Trophoblast cell (in vitro differentiated cells and primary cell): ENCODE results near the gene ETV6.

Experiments used
- DNase-seq, 2 donors: peaks; one replicate each; pipeline ENCODE4 v3.0.0-alpha.2; 2016
- H2AFZ ChIP-seq: 2 replicates; pipeline ENCODE4 v1.6.1; 2013; ENCODE audit warnings: low read length, moderate library complexity, mild to moderate bottlenecking; ENCODE audit not compliant: insufficient read depth, poor library complexity
- H2AK5ac ChIP-seq: 2 replicates; pipeline ENCODE4 v1.6.1; 2013; ENCODE audit warnings: mild to moderate bottlenecking, low read length
- H2BK120ac ChIP-seq: 2 replicates; pipeline ENCODE4 v1.6.1; 2013; ENCODE audit warnings: low read length, mild to moderate bottlenecking, moderate library complexity; ENCODE audit not compliant: insufficient read depth, poor library complexity
- H2BK12ac ChIP-seq: 2 replicates; pipeline ENCODE4 v1.6.1; 2013; ENCODE audit warnings: mild to moderate bottlenecking, low read length, moderate library complexity
- H2BK5ac ChIP-seq: 2 replicates; pipeline ENCODE4 v1.6.1; 2013; ENCODE audit warnings: low read length, low read depth, moderate library complexity, mild to moderate bottlenecking; ENCODE audit not compliant: poor library complexity
- H3K14ac ChIP-seq: 2 replicates; pipeline ENCODE4 v1.6.1; 2013; ENCODE audit warnings: mild to moderate bottlenecking, low read length
- H3K18ac ChIP-seq: 2 replicates; pipeline ENCODE4 v1.6.1; 2013; ENCODE audit warnings: mild to moderate bottlenecking, low read length
- H3K23ac ChIP-seq: 2 replicates; pipeline ENCODE4 v1.6.1; 2013; ENCODE audit warnings: low read length
- H3K27ac ChIP-seq: 2 replicates; pipeline ENCODE4 v1.5.1; 2013; ENCODE audit warnings: low read depth, mild to moderate bottlenecking, inconsistent platforms, low read length, moderate library complexity
- H3K27me3 ChIP-seq: 2 replicates; pipeline ENCODE4 v1.6.1; 2013; ENCODE audit warnings: inconsistent platforms, mild to moderate bottlenecking, low read length, moderate library complexity; ENCODE audit not compliant: insufficient read depth
- H3K36me3 ChIP-seq, 2 experiments: 1 replicate in 1 of 2; 2 replicates in 1 of 2; pipeline ENCODE4 v1.6.1; 2013; ENCODE audit warnings: low read length in 2 of 2, mild to moderate bottlenecking in 2 of 2, moderate library complexity in 1 of 2; ENCODE audit not compliant: insufficient read depth in 2 of 2, control insufficient read depth in 1 of 2
- H3K4ac ChIP-seq: 2 replicates; pipeline ENCODE4 v1.6.1; 2013; ENCODE audit warnings: low read depth, mild to moderate bottlenecking, low read length, moderate library complexity
- H3K4me1 ChIP-seq, 2 experiments: 1 replicate in 1 of 2; 2 replicates in 1 of 2; pipeline ENCODE4 v1.6.1; 2013; ENCODE audit warnings: low read length in 2 of 2, mild to moderate bottlenecking in 2 of 2, moderate library complexity in 1 of 2; ENCODE audit not compliant: insufficient read depth in 2 of 2, control insufficient read depth in 1 of 2
- H3K4me2 ChIP-seq: 2 replicates; pipeline ENCODE4 v1.6.1; 2013; ENCODE audit warnings: inconsistent platforms, mild to moderate bottlenecking, low read length, moderate library complexity
- H3K4me3 ChIP-seq: 2 replicates; pipeline ENCODE4 v1.5.1; 2013; ENCODE audit warnings: mild to moderate bottlenecking, low read depth, low read length, inconsistent platforms
- H3K79me1 ChIP-seq: one replicate; pipeline ENCODE4 v1.6.1; 2013; ENCODE audit warnings: low read length
- H3K79me2 ChIP-seq: 2 replicates; pipeline ENCODE4 v1.6.1; 2013; ENCODE audit warnings: low read length, mild to moderate bottlenecking; ENCODE audit not compliant: control insufficient read depth, insufficient read depth, poor library complexity
- H3K9ac ChIP-seq: 2 replicates; pipeline ENCODE4 v1.6.1; 2013; ENCODE audit warnings: mild to moderate bottlenecking, low read length
- H3K9me3 ChIP-seq: 2 replicates; pipeline ENCODE4 v1.6.1; 2013; ENCODE audit warnings: low read depth, mild to moderate bottlenecking, control low read depth, inconsistent platforms, low read length; ENCODE audit not compliant: insufficient read depth
- H4K12ac ChIP-seq: 2 replicates; pipeline ENCODE4 v1.6.1; 2013; ENCODE audit warnings: low read depth, mild to moderate bottlenecking, low read length, moderate library complexity
- H4K8ac ChIP-seq: 2 replicates; pipeline ENCODE4 v1.6.1; 2013; ENCODE audit warnings: low read depth, mild to moderate bottlenecking, low read length, moderate library complexity
- H4K91ac ChIP-seq: one replicate; pipeline ENCODE4 v1.6.1; 2013; ENCODE audit warnings: low read depth, mild to moderate bottlenecking, low read length, moderate library complexity
- WGBS: extraction: QIAGEN DNeasy Blood & Tissue Kit; methylation state at CpG from one replicate; pipeline ENCODE4 v1.1.7; 2013; ENCODE audit warnings: missing lambda C conversion rate; ENCODE audit not compliant: insufficient read length, insufficient coverage; ENCODE audit errors: extremely low coverage; 5-methylcytosine and 5-hydroxymethylcytosine counted together

The ETV6 gene

GRCh38 chr12:11763760-11764520 lies 114.5 kb downstream of the ETV6 start:
- Histone ChIP-seq H2AK5ac (no peak overlapping the region), H3K4me1 (peaks cover 9 to 19% of the 10 kb centered on the region in 2 experiments), H3K4me3 (no peak overlapping the region), H3K23ac (no peak overlapping the region), H3K79me2 (no peaks in the 10 kb centered on the region), H3K14ac (no peak overlapping the region), H4K91ac (no peak overlapping the region), H3K9me3 (no peaks in the 10 kb centered on the region), H3K4me2 (no peak overlapping the region), H3K27ac (no peak overlapping the region), H3K27me3 (no peaks in the 10 kb centered on the region), H2BK12ac (no peak overlapping the region), H2BK120ac (no peak overlapping the region), H3K18ac (peak overlapping the region; percentile 35), H3K79me1 (peaks cover 5% of the 10 kb centered on the region), H4K8ac (no peak overlapping the region), H2AFZ (no peak overlapping the region), H3K9ac (no peak overlapping the region), H3K36me3 (no peaks in the 10 kb centered on the region), H3K4ac (no peak overlapping the region), H2BK5ac (no peak overlapping the region), H4K12ac (no peak overlapping the region)
- WGBS = no CpG with 5 or more reads among the region's 7 CpGs
- peak; percentile 52 to 81 for DNase-seq

GRCh38 chr12:11764837-11765236 lies 115.4 kb downstream of the ETV6 start:
- no peak overlapping the region for H2BK12ac ChIP-seq
- no peak overlapping the region for H2BK120ac ChIP-seq
- H3K36me3 ChIP-seq = no peaks in the 10 kb centered on the region
- no peak overlapping the region for H3K27ac ChIP-seq
- no peak overlapping the region for H3K4me3 ChIP-seq
- H3K18ac ChIP-seq = no peak overlapping the region
- peaks cover 5% of the 10 kb centered on the region for H3K79me1 ChIP-seq
- H2BK5ac ChIP-seq = no peak overlapping the region
- no peak overlapping the region for H3K23ac ChIP-seq
- H3K27me3 ChIP-seq = no peaks in the 10 kb centered on the region
- no peak overlapping the region for H3K9ac ChIP-seq
- peaks cover 9 to 18% of the 10 kb centered on the region in 2 experiments for H3K4me1 ChIP-seq
- no peaks in the 10 kb centered on the region for H3K9me3 ChIP-seq
- no peak overlapping the region for H4K8ac ChIP-seq
- no peak overlapping the region for H4K12ac ChIP-seq
- H4K91ac ChIP-seq = no peak overlapping the region
- H2AFZ ChIP-seq = no peak overlapping the region
- no peak overlapping the region for H2AK5ac ChIP-seq
- H3K14ac ChIP-seq = no peak overlapping the region
- no peak overlapping the region for H3K4me2 ChIP-seq
- H3K79me2 ChIP-seq = no peaks in the 10 kb centered on the region
- no peak overlapping the region for H3K4ac ChIP-seq
- DNase-seq = no peak

GRCh38 chr12:11765421-11765816 lies 115.9 kb downstream of the ETV6 start:
- Histone ChIP-seq H4K8ac (no peak overlapping the region), H2BK5ac (no peak overlapping the region), H3K36me3 (no peaks in the 10 kb centered on the region), H3K14ac (no peak overlapping the region), H3K18ac (no peak overlapping the region), H3K4ac (no peak overlapping the region), H3K27ac (no peak overlapping the region), H2AFZ (no peak overlapping the region), H2BK12ac (peak overlapping the region; percentile 65), H3K4me1 (peaks cover 9 to 18% of the 10 kb centered on the region in 2 experiments), H3K4me3 (no peak overlapping the region), H4K12ac (no peak overlapping the region), H3K9me3 (no peaks in the 10 kb centered on the region), H3K27me3 (no peaks in the 10 kb centered on the region), H4K91ac (no peak overlapping the region), H3K79me1 (peaks cover 5% of the 10 kb centered on the region), H2AK5ac (no peak overlapping the region), H2BK120ac (no peak overlapping the region), H3K9ac (no peak overlapping the region), H3K79me2 (no peaks in the 10 kb centered on the region), H3K4me2 (no peak overlapping the region), H3K23ac (no peak overlapping the region)
- WGBS = no CpG with 5 or more reads among the region's 2 CpGs
- no peak for DNase-seq

GRCh38 chr12:11765817-11766794 lies 116.6 kb downstream of the ETV6 start:
- H3K9ac ChIP-seq = no peak overlapping the region
- peak overlapping the region; percentile 27 for H2AFZ ChIP-seq
- peak overlapping the region; percentile 57 for H3K27ac ChIP-seq
- H3K18ac ChIP-seq = no peak overlapping the region
- peak overlapping the region; percentile 21 for H2BK5ac ChIP-seq
- H3K23ac ChIP-seq = no peak overlapping the region
- no CpG with 5 or more reads among the region's 19 CpGs for WGBS
- no peak overlapping the region for H3K4me3 ChIP-seq
- peak overlapping the region; percentile 59 for H2AK5ac ChIP-seq
- peaks cover 9 to 18% of the 10 kb centered on the region in 2 experiments for H3K4me1 ChIP-seq
- peak overlapping the region; percentile 10 for H3K4ac ChIP-seq
- no peaks in the 10 kb centered on the region for H3K79me2 ChIP-seq
- H4K91ac ChIP-seq = peak overlapping the region; percentile 43
- peaks cover 5% of the 10 kb centered on the region for H3K79me1 ChIP-seq
- no peak overlapping the region for H3K4me2 ChIP-seq
- peak in 1 of 2 donors; percentile 41 for DNase-seq
- no peaks in the 10 kb centered on the region for H3K27me3 ChIP-seq
- H4K12ac ChIP-seq = no peak overlapping the region
- peak overlapping the region; percentile 71 for H4K8ac ChIP-seq
- H3K14ac ChIP-seq = peak overlapping the region; percentile 48
- H2BK12ac ChIP-seq = peak overlapping the region; percentile 65
- peak overlapping the region; percentile 31 for H2BK120ac ChIP-seq
- no peaks in the 10 kb centered on the region for H3K9me3 ChIP-seq
- no peaks in the 10 kb centered on the region for H3K36me3 ChIP-seq
